Measurements from ENCODE around the gene ANKRD40.
"Not testable (repeated sequence)": the region's sequence is repeated elsewhere in the genome, so short reads cannot be mapped to it uniquely, and the experiment has no call there.

ANKRD40 gene

GRCh38 chr17:50685334-50685665 is 22.4 kb downstream of the ANKRD40 start:
- DNase-seq, result no peak

GRCh38 chr17:50684612-50685333 is 22.9 kb downstream of the ANKRD40 start:
- no peak for DNase-seq

- no peak for DNase-seq
Measured at GRCh38 chr17:50684288-50684611, 23.5 kb downstream of the ANKRD40 start.

- DNase-seq, result no peak
Measured at GRCh38 chr17:50683434-50684287, 24.1 kb downstream of the ANKRD40 start.

- no peak for DNase-seq
Measured at GRCh38 chr17:50682938-50683337, 24.8 kb downstream of the ANKRD40 start.

GRCh38 chr17:50682441-50682840 is 25.3 kb downstream of the ANKRD40 start:
- DNase-seq, result no peak

GRCh38 chr17:50681263-50682200 is 26.2 kb downstream of the ANKRD40 start:
- no peak for DNase-seq

- DNase-seq, result not testable (repeated sequence)
Measured at GRCh38 chr17:50680543-50681262, 27.0 kb downstream of the ANKRD40 start.

GRCh38 chr17:50680126-50680525 is 27.6 kb downstream of the ANKRD40 start:
- no peak for DNase-seq

GRCh38 chr17:50679008-50679544 is 28.6 kb downstream of the ANKRD40 start:
- DNase-seq, result no peak

GRCh38 chr17:50677851-50678375 is 29.8 kb downstream of the ANKRD40 start:
- no peak for DNase-seq

- no peak for DNase-seq
Measured at GRCh38 chr17:50676065-50676975, 31.4 kb downstream of the ANKRD40 start.

GRCh38 chr17:50675627-50676026 is 32.1 kb downstream of the ANKRD40 start:
- no peak for DNase-seq

- DNase-seq, result no peak
Measured at GRCh38 chr17:50675190-50675589, 32.5 kb downstream of the ANKRD40 start.

GRCh38 chr17:50672831-50673551 is 34.7 kb downstream of the ANKRD40 start:
- no peak for DNase-seq

GRCh38 chr17:50672071-50672470 is 35.6 kb downstream of the ANKRD40 start:
- no peak for DNase-seq

- no peak for DNase-seq
Measured at GRCh38 chr17:50668838-50669581, 38.7 kb downstream of the ANKRD40 start.

GRCh38 chr17:50668025-50668837 is 39.5 kb downstream of the ANKRD40 start:
- DNase-seq, result no peak

Data from activated T-cell treated with anti-CD3 and anti-CD28 coated beads, Interleukin-2, amount 50 U/mL, for 48 hours (primary cell).